NCI-H748 treated with DMSO at 0.1 percent for 48 hours (cell line): Measurements from ENCODE around the gene TBC1D30.
"Not testable (repeated sequence)": the region's sequence is repeated elsewhere in the genome, so short reads cannot be mapped to it uniquely, and the experiment has no call there.

Source experiments
- DNase-seq: peaks from one replicate; lab custom pipeline; 2025; lab: John Stamatoyannopoulos, UW

The TBC1D30 gene

DNA sequence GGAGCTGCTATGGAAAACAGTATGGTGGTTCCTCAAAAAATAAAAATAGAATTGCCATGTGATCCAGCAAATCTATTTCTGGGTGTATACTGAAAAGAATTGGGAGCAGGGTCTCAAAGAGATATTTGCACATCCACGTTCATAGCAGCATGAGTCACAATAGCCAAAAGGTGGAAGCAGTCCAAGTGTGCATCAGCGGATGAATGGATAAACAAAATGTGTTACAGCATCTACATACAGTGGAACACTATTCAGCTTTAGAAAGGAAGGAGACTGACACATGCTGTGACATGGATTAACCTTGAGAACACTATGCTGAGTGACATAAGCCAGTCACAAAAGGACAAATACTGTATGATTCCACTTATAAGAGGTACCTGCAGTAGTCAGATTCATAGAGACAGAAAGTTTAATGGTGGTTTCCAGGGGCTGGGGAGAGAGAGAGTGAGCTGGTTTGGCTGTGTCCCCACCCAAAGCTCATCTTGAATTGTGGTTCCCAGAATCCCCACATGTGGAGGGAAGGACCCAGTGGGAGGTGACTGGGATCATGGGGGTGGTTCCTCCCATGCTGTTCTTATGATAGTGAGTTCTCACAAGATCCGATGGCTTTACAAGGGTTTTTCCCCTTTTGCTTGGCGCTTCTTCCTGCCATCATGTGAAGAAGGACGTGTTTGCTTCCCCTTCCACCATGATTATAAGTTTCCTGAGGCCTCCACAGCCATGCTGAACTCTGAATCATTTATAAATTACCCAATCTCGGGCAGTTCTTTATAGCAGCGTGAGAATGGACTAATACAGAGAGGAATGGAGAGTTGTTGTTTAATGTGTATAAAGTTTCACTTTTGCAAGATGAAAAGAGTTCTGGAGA lies 17.6 kb upstream of the TBC1D30 start:
- no peak for DNase-seq

DNA sequence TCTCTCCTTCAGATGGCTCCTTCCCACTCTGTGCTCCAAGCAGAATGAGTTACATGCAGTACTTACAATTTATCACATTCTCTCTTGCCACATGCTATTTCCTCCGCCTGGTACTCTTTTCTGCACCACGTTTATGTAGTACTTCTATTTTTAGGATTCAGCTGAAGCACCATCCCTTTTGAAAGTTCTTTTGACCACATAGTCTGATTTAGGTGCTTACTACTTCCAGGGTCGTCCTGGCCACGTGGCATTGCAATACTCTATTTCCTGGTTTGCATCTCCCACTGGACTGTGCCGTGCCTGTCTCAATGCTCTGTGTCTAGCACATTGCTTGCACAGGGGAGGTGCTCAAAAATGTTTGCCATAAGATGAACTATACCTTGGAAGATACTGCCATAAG lies 16.3 kb upstream of the TBC1D30 start:
- DNase-seq: no peak

DNA sequence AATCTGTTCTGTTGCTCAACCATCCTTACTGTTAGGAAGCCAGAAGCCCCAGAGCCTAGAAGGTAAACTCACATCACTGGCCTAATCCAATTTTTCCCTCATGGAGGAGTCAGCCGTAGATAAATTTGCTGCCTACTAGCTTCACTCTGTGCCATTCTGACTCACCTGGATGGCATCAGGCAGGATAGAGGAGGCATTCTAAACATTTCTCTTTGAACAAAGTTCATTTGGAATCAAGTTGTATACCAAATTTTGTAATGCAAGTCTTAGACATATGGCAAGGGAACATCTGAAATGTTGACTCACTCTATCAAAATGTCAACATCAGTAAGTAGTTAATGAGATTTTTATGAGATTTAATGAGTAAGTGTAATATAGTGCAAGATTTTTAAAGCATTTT lies 13.6 kb upstream of the TBC1D30 start:
- DNase-seq: no peak

DNA sequence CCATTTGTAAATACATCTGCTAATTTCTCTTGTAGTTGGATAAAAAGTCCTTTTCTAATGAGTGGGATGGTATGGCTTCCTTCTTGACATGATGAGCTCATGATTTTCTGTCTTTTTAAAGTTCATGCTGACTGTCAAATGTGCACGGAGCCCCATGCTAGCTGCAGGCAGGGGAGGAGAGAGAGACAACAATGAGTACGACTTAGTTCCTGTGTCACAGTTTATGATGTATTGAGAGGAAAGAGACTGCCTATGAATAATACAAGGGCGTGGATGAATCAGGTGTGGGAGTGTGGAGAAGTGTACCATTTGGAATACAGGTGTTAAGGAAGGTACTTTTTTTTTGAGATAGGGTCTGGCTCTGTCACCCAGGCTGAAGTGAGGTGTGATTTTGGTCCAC lies 10.7 kb upstream of the TBC1D30 start:
- DNase-seq: no peak

DNA sequence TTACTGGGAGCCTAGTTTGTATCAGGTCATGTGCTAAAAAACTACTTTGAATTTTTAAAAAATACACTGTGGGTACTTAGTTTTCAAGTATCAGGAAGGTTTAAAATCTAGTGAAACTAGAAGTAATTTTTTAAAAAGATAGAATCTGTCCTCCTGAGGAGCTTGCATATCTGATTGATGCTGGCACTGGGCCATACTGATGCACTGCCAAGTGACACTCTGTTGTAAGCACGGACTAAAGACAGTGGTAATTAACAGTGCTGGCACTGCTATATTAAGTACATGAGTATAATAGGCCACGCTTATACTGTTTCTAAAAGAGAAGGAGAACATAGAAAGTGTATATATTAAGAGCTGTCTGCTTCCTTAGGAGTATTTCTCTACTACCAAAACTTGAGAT lies 10.0 kb upstream of the TBC1D30 start:
- DNase-seq: no peak

DNA sequence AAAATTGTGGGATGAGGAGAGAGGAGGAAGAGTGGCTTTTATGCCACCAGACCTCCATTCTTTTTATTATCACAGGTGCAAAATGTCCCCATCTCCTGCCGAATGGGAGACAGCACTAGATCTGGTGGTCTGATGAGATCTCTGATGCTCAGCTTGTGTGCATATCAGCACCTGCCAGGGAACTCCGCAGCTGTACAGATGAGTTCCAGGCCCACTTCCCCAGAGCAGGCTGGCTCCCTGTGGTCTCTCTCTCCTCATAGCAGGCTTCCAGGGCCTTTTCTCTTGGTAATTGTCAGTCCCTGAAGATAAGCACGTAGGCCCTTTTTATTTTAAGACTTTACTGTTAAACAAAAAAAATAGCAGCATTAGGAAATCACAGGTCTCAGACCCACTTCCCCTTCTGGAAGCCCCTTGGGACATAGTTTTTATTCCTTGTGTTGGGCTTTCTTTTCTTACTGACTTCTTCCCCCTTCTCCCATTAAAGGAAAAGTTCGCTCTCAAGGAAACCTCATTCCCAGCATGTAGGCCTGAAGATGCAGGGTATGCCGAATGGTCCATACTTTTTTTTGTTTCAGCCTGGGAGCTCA lies 4.5 kb upstream of the TBC1D30 start:
- DNase-seq: no peak

DNA sequence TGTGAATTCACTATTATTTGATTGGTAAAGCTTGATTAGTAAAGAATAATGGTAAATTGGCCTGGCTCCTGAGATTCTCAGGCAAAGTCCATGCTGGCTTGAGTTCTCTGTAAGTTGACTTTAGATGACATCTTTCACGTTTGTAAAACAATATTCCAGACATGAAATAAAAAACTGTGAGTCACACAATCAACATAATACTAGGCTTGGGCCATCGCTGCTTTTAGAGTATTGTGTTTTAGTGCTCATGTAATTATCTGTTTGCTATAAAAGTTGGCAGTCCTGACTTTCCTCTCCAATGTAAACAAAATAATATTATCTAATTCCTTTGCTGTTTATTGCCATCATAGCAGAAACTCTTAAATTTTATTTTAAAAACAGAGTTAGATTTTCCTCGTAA lies 3.9 kb upstream of the TBC1D30 start:
- DNase-seq: no peak

DNA sequence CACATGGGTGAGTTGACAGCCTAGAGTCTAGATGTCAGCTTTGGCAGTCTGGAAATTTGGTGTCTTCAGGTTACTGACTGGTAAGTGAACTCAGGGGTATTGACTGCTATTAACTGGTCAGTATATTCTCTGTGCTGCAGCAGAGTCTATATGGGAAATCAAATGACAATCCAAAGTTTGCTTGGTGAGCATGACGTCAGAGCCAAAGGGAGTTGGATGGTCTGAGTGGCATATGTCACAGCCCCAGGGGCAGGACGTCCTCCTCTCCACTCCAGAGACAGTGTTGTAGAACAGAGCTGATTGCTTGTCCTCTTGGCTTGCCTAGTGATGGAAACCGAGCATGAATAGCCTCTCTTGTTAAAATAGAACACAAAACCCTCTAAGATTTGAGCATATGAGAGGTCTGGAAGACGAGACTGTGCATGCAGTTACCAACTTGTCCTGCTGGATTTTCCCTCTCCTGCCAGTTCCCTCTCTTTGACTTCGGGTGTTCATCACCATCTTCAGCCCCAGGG lies 3.3 kb upstream of the TBC1D30 start:
- no peak for DNase-seq

DNA sequence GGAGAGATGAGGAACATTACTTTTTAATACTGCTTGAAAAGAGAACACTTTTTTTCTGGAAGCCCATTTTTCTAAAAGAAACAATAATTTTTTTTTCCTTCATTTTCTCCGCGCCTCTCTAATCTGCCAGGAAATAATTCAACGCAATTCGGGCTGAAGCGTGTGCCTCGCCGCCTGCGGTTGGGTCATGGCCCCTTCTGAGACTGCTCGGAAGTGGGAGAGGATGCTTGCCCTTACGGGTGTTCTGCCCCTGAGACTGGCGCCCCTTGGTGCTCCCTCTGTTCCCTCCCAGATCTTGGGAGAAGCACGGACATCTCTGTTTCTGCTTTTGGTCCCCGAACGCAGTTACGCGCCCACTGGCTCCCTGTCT lies 332 bp upstream of the TBC1D30 start:
- no peak for DNase-seq

DNA sequence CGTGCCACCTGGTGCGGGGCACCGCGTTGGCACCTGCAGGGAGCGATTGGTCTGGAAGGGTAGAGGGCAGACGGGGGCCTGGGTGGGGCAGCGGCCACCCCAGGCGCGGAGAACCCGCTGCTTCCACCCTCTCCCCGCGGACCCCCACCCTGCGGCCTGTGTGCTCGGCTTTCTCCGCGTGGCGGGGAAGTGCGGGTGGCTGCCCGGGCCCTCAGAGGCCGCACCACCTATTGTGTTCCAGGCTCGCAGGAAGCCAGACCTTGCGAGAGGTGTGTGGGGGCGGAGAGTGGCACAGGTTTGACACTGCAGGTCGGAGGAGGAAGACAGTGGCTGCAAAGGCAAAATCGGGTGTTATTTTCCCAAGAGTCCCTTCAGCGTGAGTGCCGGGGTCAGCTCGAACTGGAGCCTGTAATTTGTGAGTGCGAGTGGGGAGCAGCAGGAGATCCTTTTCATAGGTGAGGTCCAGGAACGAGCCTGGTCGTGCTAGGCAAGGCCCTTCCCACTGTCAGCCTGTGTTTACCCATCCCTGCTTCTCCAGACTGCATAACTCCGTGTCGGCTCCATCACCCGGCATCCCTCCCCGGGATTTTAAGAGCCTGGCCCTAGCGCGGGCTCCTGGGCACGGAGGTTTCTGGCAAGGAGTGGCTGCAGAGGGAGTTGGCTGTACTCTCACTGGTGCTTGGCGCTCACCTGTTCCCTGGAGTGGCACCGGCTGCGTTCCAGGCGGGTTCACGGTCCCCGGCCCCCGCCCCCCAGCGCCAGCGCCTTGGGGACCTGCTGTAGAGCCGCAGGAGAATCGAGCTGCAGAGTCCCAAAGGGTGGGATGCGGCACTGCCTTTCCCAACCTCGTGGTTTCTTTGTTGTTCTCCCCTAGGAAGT lies 935 bp downstream of the TBC1D30 start:
- DNase-seq: peak; percentile 83

DNA sequence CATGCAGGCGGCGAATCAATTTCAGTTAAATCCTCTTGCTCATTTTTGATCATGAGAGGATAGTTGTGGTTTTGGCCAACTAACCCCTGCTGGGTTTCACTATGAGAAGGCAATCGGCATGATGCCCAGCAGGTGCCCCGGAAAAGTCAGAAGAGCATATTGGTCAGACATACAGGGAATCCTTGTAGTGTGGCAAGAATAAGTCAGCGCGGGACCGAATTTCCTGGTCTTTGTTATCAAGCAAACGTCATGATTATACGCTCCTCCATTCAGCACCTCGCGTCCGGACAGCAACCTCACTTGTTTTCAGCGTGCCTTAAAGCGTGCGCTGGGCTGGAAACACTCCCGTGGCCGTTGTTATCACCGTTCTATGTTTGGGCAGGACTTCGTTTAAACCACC lies 1.8 kb downstream of the TBC1D30 start:
- DNase-seq: peak; percentile 82

DNA sequence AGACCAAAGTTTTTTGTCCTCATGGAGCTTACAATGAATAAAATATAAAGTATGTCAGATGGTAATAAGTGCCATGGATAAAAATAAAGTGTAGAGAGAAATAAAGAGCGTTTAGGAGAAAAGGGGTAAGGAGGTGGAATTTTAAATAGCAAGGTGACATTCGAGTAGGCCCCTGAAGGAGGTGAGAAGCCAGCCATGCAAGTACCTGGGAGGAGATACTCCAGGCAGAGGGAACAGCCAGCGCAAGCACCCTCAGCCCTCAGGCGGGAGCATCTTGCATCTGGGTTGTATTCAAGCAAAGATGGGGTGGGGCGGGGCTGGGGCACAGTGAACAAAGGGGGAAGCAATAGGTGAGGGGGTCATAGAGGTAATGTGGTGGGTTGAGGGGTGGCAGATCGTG lies 4.3 kb downstream of the TBC1D30 start:
- no peak for DNase-seq

DNA sequence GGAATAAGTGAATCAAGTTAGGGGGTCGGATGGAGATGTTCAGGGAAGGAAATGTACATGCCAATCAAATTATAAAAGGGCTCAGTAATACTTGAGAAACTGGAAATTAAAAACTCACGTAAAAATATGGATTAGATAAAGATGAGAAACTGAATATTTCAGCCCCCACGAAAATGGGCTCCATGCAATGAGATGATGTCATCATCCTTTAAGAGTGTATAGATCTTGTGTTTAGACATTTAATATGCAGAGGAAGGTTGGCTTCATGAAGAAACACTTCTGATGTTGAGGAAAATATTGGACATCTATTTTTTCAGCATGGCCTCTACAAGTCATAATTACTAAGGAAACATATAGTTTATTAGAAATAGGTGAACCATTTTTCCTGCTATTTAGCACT lies 9.5 kb downstream of the TBC1D30 start:
- no peak for DNase-seq

DNA sequence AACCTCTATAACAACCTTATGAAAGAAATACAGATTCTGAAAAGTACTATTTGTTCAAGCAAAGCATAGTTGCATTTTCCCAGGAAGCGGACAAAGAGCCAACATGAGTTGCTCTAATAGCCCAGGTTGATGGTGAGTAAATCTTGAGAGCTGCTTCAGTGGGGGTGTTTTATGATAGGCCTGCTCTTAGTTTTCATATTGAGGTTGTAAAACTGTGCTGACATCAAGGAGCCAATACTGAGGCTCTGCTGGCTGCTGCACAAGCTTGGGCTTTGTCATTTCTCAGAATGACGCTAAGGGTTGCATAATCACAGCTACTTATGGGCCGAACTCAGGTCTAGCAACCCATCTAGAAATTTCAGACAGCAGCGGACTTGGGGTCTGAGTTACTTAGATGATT lies 11.5 kb downstream of the TBC1D30 start:
- DNase-seq: no peak

DNA sequence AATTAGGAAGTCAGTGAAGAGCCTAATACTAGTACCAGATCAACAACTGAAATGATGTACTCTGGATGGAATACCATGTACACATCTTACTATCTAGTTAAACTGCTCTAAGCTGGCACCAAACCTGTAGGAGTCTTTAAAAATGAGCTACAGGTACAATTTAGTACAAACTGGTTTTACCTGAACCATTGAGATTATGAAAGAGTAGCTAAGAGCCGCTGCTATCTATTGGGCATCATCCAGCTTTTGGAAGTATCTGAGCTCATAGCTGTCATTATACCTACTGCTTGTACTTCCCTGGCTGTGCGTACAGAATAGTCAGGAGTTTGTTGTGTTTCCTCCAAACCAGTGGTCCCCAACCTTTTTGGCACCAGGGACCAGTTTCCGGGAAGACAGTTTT lies 12.4 kb downstream of the TBC1D30 start:
- no peak for DNase-seq

DNA sequence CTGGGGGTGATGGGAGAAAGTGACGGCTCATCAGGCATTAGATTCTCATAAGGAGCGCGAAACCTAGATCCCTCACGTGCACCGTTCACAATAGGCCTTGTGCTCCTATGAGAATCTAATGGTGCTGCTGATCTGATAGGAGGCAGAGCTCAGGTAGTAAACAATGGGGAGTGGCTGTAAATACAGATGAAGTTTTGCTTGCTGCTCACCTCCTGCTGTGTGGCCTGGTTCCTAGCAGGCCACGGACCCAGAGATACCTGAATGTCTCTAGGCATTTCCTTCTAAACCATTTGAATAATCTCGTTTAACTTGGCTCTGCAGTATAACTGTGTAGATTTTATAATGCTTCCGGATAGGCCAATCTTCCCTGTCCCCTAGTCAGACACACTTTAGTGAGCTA lies 13.0 kb downstream of the TBC1D30 start:
- no peak for DNase-seq

DNA sequence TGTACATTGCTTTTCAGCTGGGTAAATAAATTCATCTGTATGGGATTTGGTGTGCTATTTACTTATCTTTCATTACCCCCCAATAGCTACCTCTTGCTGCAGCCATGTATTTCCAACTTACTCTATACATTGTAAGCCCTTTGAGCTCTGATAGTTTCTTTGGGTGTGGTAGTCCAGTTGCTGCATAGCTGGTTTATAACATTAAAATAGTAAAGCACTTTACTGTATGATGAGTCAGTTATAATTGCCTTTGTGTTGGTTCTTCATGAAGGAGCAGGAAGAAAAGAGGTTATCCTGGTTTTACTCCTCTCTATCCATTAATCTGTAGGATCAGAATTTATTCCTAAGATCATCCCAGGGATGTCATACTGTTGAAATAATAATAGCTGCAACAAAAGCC lies 15.7 kb downstream of the TBC1D30 start:
- DNase-seq: no peak

DNA sequence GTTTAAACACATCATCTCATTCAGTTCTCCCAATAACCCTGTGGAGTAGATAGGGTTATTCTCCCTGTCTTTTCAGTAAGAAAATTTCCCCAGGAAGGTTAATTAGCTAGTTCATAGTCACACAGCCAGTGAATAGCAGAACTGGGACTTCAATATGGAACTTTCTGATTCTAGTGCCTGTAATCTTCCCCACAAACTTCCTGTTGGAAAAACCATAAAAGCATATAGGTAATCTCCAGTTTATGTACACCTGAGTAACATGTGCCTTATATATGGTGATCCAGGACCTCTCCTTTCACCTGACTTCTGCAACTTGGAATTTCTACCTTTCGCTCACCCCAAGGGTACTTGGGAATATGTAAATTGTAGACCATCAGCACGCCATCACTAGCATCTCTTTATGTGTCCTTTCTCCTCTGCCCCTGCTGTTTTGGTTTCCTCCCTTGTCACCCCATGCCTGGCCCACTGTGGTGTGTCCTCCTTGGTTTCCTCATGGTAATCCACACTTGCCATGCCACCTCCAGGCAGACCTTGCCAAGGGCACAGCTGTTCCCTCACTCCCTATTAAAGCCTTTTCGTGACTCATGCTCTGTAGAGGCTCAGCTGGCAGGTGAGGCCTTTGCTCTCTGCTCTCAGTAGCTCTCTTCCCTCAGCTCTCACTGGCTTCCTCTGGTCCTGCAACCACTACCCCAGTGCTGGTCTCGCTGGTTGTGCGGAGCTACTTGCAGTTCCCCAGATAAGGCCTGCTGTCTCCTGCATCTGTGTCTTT lies 16.7 kb downstream of the TBC1D30 start:
- DNase-seq: no peak

DNA sequence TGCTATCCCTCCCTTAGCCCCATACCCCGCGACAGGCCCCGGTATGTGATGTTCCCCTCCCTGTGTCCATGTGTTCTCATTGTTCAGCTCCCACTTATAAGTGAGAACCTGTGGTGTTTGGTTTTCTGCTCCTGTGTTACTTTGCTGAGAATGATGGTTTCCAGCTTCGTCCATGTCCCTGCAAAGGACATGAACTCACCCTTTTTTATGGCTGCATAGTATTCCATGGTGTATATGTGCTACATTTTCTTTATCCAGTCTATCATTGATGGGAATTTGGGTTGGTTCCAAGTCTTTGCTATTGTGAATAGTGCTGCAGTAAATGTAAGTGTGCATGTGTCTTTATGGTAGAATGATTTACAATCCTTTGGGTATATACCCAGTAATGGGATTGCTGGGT lies 24.0 kb downstream of the TBC1D30 start:
- not testable (repeated sequence) for DNase-seq

DNA sequence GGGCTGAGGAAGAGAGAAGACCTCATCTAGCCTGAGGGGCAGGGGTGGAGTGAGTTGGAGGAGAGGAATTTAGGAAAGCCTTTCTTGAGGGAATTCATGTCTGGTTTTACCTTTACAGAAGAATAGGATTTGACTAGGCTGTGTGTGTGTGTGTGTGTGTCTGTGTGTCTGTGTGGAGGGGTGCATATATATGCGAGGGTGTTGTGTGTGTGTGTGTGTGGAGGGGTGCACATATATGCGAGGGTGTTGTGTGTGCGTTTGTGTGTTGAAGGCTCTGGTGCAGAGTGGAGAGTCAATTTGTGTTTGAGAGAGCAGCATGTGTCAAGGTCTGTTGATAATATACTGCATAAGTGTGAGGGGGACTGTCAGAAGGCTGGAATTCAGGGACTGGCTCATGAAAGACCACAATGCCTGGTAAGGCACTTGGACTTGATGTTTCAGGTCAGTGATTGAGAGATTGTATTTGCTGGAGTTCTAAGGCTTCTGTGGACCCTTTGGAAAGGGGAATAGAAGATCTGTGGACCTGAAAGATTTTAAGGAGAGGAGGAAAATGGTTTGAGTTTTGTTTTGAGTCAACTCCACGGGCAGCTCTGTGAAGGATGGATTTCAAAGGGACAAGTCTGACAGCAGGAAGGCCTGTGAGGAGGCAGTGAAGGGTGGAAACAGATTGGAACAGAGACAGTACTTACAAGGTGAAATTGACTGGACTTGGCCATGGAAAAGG lies 34.6 kb downstream of the TBC1D30 start:
- DNase-seq: no peak

DNA sequence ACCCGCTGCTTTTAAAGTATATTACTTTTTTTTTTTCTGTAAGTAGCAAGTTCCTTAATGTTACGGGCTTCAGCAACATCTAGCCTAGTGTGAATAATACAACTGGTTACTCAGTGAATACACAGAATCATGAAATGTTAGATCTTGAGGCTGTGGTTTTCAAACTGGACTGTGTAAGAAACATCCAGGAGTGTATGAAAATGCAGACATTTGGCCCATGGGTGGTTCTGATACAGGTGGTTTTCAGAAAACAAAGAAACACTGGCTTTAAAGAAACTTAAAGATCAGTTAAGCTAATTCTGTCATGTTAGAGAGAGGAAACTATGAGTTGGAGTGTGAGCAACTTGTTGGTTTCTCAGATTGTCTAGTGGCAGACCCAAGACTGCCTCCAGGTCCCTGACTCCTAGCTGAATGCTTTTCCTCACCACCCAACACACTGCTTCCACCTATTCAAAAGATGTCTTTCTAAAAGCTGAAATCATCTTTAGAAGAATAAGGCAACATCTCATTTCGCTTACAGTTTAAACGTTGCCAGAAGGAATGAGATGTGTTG lies 36.1 kb downstream of the TBC1D30 start:
- no peak for DNase-seq
